GM04503 (cell line): ENCODE results near the gene MYBPC3.
"Not testable (repeated sequence)": the region's sequence is repeated elsewhere in the genome, so short reads cannot be mapped to it uniquely, and the experiment has no call there.

Source experiments
- DNase-seq: peaks from one replicate; pipeline ENCODE4 v3.0.0-alpha.2; 2012; ENCODE audit warnings: low read depth

The MYBPC3 gene

GRCh38 chr11:47316501-47316900, 36.0 kb downstream of the MYBPC3 start:
- DNase-seq, result not testable (repeated sequence)

GRCh38 chr11:47314992-47315391, 37.5 kb downstream of the MYBPC3 start:
- peak; percentile 38 for DNase-seq

- DNase-seq, result no peak
Observed at GRCh38 chr11:47308050-47308823, 44.3 kb downstream of the MYBPC3 start.

- no peak for DNase-seq
Observed at GRCh38 chr11:47306484-47306844, 46.0 kb downstream of the MYBPC3 start.

- DNase-seq, result no peak
Observed at GRCh38 chr11:47305734-47306483, 46.6 kb downstream of the MYBPC3 start.

- DNase-seq, result no peak
Observed at GRCh38 chr11:47302853-47303252, 49.6 kb downstream of the MYBPC3 start.

- no peak for DNase-seq
Observed at GRCh38 chr11:47299078-47299477, 53.4 kb downstream of the MYBPC3 start.

- no peak for DNase-seq
Observed at GRCh38 chr11:47296045-47296444, 56.5 kb downstream of the MYBPC3 start.

GRCh38 chr11:47295385-47295784, 57.1 kb downstream of the MYBPC3 start:
- no peak for DNase-seq

- DNase-seq, result no peak
Observed at GRCh38 chr11:47289856-47290255, 62.6 kb downstream of the MYBPC3 start.

- DNase-seq, result no peak
Observed at GRCh38 chr11:47288066-47288465, 64.4 kb downstream of the MYBPC3 start.

- no peak for DNase-seq
Observed at GRCh38 chr11:47285969-47286770, 66.3 kb downstream of the MYBPC3 start.

- no peak for DNase-seq
Observed at GRCh38 chr11:47284151-47284550, 68.4 kb downstream of the MYBPC3 start.

- no peak for DNase-seq
Observed at GRCh38 chr11:47282462-47282861, 70.0 kb downstream of the MYBPC3 start.
